Liver (tissue), 9 donors: ENCODE results near the gene MYRF. TPM values are rescaled to one million over a fixed set of nuclear protein-coding genes. Genes with fewer than 3 reads are reported as not detected.

ENCODE experiments used
- DNase-seq: peaks from one replicate; pipeline ENCODE4 v3.0.0-alpha.2; 2017; ENCODE audit warnings: low spot score
- H3K27ac ChIP-seq, 2 donors: one replicate each; pipeline ENCODE4 v1.7.0; 2013; ENCODE audit warnings: inconsistent platforms in 2 of 2, low read length in 2 of 2, control low read depth in 1 of 2, low read depth in 1 of 2, mild to moderate bottlenecking in 1 of 2
- H3K27me3 ChIP-seq, 4 donors: one replicate each; pipeline versions ENCODE4 v1.6.1 to v1.7.0; 2013; ENCODE audit warnings: low read length in 3 of 4, inconsistent platforms in 1 of 4, mild to moderate bottlenecking in 1 of 4, moderate library complexity in 1 of 4; ENCODE audit not compliant: control insufficient read depth in 4 of 4, insufficient read depth in 4 of 4
- H3K36me3 ChIP-seq, 4 donors: one replicate each; pipeline versions ENCODE4 v1.6.1 to v1.7.0; 2013; ENCODE audit warnings: low read length in 3 of 4, mild to moderate bottlenecking in 3 of 4, low read depth in 1 of 4, moderate library complexity in 1 of 4; ENCODE audit not compliant: control insufficient read depth in 4 of 4, insufficient read depth in 3 of 4
- H3K4me1 ChIP-seq, 4 donors: one replicate each; pipeline versions ENCODE4 v1.6.1 to v1.7.0; 2013; ENCODE audit warnings: low read length in 3 of 4, mild to moderate bottlenecking in 3 of 4, moderate library complexity in 1 of 4; ENCODE audit not compliant: control insufficient read depth in 4 of 4, insufficient read depth in 4 of 4
- H3K4me3 ChIP-seq, 3 donors: one replicate each; pipeline versions ENCODE4 v1.6.1 to v1.7.0; 2013; ENCODE audit warnings: low read length in 3 of 3, control low read depth in 1 of 3, low read depth in 1 of 3, mild to moderate bottlenecking in 1 of 3
- H3K9ac ChIP-seq, 2 donors: one replicate each; pipeline ENCODE4 v1.7.0; 2013; ENCODE audit warnings: low read length in 2 of 2, mild to moderate bottlenecking in 2 of 2, moderate library complexity in 2 of 2, control low read depth in 1 of 2, low read depth in 1 of 2
- H3K9me3 ChIP-seq, 4 donors: one replicate each; pipeline versions ENCODE4 v1.6.1 to v1.7.0; 2013; ENCODE audit warnings: low read length in 3 of 4; ENCODE audit not compliant: control insufficient read depth in 4 of 4
- EGR1 ChIP-seq, 2 donors: IDR thresholded peaks; 2 replicates each; pipeline ENCODE4 v1.6.1; 2016 to 2018; ENCODE audit warnings: antibody characterized with exemption in 2 of 2, low read depth in 2 of 2
- FOXA1 ChIP-seq: IDR thresholded peaks from 2 replicates; pipeline ENCODE4 v1.6.1; 2016; ENCODE audit warnings: antibody characterized with exemption
- FOXA2 ChIP-seq: IDR thresholded peaks from 2 replicates; pipeline ENCODE4 v1.6.1; 2016; ENCODE audit warnings: antibody characterized with exemption
- GABPA ChIP-seq, 2 donors: IDR thresholded peaks in 1 of 2; conservative IDR thresholded peaks in 1 of 2; 2 replicates each; pipeline ENCODE4 v1.6.1; 2016; ENCODE audit warnings: antibody characterized with exemption in 2 of 2, mild to moderate bottlenecking in 1 of 2, moderate library complexity in 1 of 2
- HNF4A ChIP-seq, 2 donors: conservative IDR thresholded peaks; 2 replicates each; pipeline ENCODE4 v1.6.1; 2016; ENCODE audit warnings: antibody characterized with exemption in 2 of 2, mild to moderate bottlenecking in 2 of 2
- JUND ChIP-seq, 2 donors: IDR thresholded peaks; 2 replicates each; pipeline ENCODE4 v1.6.1; 2016; ENCODE audit warnings: antibody characterized with exemption in 2 of 2
- NR2F2 ChIP-seq: IDR thresholded peaks from 2 replicates; pipeline ENCODE4 v1.6.1; 2016; ENCODE audit warnings: antibody characterized with exemption
- RAD21 ChIP-seq, 2 donors: IDR thresholded peaks; 2 replicates each; pipeline ENCODE4 v1.6.1; 2016; ENCODE audit warnings: antibody characterized with exemption in 2 of 2, mild to moderate bottlenecking in 2 of 2
- RXRA ChIP-seq, 2 donors: IDR thresholded peaks; 2 replicates each; pipeline ENCODE4 v1.6.1; 2017 to 2018; ENCODE audit warnings: antibody characterized with exemption in 2 of 2, mild to moderate bottlenecking in 1 of 2
- SP1 ChIP-seq: IDR thresholded peaks from 2 replicates; pipeline ENCODE4 v1.6.1; 2018; ENCODE audit warnings: antibody characterized with exemption, mild to moderate bottlenecking
- YY1 ChIP-seq: IDR thresholded peaks from 2 replicates; pipeline ENCODE4 v1.6.1; 2016; ENCODE audit warnings: antibody characterized with exemption, mild to moderate bottlenecking
- WGBS: extraction: QIAGEN DNeasy Blood & Tissue Kit; methylation state at CpG from one replicate; pipeline ENCODE4 v1.1.7; 2013; 5-methylcytosine and 5-hydroxymethylcytosine counted together
- polyA plus RNA-seq, 2 donors: library from polyadenylated mRNA; stranded (reverse) in 1 of 2; unstranded in 1 of 2; fragments of 200-250 nt in 1 of 2; fragments of >200 nt in 1 of 2; fragmentation: Nextera tagmentation in 1 of 2; extraction: Ambion mirVana in 1 of 2; gene quantifications; one replicate each; pipeline versions ENCODE4 v1.2.1 to v1.2.3, GENCODE V29; 2013 to 2015
- total RNA-seq, 2 donors: library from RNA; depleted of rRNA; stranded (reverse); fragments of >200 nt; gene quantifications; one replicate each; pipeline ENCODE4 v1.2.3, GENCODE V29; 2014
- TF ChIP-seq, protein P1 (sequence below): fragments of 150-350 bp; IDR thresholded peaks from 2 replicates; pipeline ENCODE4 v1.5.1; 2017; ENCODE audit warnings: improper control_type of control experiment, low read depth, low read length; ENCODE audit not compliant: missing input control
- TF ChIP-seq, protein P2 (sequence below): IDR thresholded peaks from 2 replicates; pipeline ENCODE4 v1.6.1; 2016; ENCODE audit warnings: antibody characterized with exemption
- TF ChIP-seq, protein P3 (sequence below): IDR thresholded peaks from 2 replicates; pipeline ENCODE4 v1.6.1; 2016; ENCODE audit warnings: antibody characterized with exemption
- TF ChIP-seq, protein P4 (sequence below): IDR thresholded peaks from 2 replicates; pipeline ENCODE4 v1.6.1; 2016; ENCODE audit warnings: antibody characterized with exemption, mild to moderate bottlenecking
- donor health status: healthy.
- donor health status: healthy.
- donor health status: healthy.
- donor health status: healthy.
- donor health status: healthy.

MYRF gene
- total and polyA plus RNA-seq, 4 donors: 3.5 to 6.5 (median 4.4) TPM

DNA sequence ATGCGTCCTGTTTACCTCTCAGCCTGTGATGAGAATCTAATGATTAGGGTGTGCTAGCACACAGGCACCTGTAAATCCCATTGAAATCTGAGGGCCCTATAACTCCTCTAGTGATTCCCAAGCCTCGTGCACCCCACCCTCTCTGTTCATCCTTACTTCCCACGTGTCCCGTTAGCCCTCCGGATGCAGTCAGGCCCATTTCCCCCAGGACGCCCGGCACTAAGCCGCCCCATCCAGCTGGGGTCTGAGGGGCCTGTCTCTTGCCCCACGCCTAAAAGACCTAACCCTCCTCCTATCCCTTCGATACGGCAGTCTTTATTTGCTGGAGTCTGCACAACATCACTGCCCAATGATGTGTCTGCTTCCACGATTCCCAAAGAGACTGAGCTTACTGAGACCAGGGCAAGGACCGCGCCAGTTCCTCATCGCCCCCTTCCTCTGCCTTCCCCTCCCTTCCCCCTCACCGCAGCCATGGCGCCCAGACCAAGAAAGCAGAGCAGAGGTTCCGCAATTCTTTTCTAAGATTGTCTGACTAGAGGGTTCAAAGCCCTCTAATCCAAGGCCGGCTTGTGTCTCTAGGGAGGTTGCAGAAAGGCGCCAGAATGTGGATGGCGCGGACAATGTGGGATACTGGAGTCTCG, 74.6 kb downstream of the MYRF start:
- Histone ChIP-seq H3K27ac (peak overlapping the region; percentile 83 to 88), H3K4me1 (peaks cover 10 to 51% (median 42%) of the 10 kb centered on the region in 4 donors)

DNA sequence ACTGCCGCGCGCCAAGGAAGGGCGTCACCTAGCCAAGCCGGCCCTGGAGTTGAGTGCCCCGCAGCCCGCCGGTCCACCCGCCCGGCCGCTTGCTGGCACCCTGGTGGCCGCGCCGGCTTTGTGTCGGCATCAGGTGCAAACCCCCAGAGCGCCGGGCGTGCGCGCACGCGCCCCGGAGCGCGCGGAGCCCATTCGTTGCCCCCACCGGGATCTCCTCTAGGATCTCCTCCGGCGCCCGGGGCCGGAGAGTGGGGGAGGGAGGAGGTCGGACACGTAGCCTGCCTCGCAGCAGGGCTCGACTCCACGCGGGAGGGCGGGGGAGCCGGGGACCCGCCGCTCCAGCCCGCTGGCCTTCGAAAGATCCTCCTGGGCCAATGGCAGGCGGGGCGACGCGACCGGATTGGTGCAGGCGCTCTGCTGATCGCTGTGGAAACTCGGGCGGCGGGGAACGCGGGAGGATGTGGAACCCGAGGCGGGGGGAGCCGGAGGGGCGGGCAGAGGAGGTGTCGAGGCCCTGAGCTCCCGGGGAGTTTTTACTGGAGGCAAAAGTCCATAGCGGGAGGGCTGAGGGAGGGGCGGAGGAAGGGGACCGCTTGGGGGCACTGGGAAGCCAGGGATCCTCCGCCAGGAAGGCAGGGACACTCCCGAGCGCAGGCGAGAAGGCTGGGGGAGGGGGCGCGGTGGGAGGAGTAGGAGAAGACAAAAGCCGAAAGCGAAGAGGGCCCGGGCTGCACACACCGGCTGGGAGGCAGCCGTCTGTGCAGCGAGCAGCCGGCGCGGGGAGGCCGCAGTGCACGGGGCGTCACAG, 75.3 kb downstream of the MYRF start, which contains the start of gene FADS2:
Gene FADS2 (plus strand): TSS at position 730 of the 808 bp plus-strand sequence. CDS start 91 bp downstream, outside the sequence.
- TF ChIP-seq FOXA2 (no peak), GABPA (IDR thresholded peaks at IDR 0.05 in 1 of 2, conservative IDR thresholded peaks at IDR 0.05 in 1 of 2) (peak in 1 of 2 donors; percentile 76), HNF4A (conservative IDR thresholded peaks at IDR 0.05) (peak in 1 of 2 donors; percentile 72), RAD21 (IDR thresholded peaks at IDR 0.05) (peak in 1 of 2 donors; percentile 18), SP1 (peak; percentile 39), EGR1 (IDR thresholded peaks at IDR 0.05; ENCODE audit: low read depth in 2 of 2) (no peak), FOXA1 (no peak), RXRA (IDR thresholded peaks at IDR 0.05) (peak; percentile 4 to 51), JUND (IDR thresholded peaks at IDR 0.05) (no peak), YY1 (peak; percentile 64)
- TF ChIP-seq, protein P1, sequence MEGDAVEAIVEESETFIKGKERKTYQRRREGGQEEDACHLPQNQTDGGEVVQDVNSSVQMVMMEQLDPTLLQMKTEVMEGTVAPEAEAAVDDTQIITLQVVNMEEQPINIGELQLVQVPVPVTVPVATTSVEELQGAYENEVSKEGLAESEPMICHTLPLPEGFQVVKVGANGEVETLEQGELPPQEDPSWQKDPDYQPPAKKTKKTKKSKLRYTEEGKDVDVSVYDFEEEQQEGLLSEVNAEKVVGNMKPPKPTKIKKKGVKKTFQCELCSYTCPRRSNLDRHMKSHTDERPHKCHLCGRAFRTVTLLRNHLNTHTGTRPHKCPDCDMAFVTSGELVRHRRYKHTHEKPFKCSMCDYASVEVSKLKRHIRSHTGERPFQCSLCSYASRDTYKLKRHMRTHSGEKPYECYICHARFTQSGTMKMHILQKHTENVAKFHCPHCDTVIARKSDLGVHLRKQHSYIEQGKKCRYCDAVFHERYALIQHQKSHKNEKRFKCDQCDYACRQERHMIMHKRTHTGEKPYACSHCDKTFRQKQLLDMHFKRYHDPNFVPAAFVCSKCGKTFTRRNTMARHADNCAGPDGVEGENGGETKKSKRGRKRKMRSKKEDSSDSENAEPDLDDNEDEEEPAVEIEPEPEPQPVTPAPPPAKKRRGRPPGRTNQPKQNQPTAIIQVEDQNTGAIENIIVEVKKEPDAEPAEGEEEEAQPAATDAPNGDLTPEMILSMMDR: no peak
- TF ChIP-seq, protein P2, sequence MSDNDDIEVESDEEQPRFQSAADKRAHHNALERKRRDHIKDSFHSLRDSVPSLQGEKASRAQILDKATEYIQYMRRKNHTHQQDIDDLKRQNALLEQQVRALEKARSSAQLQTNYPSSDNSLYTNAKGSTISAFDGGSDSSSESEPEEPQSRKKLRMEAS: peak; percentile 29
- TF ChIP-seq, protein P3, sequence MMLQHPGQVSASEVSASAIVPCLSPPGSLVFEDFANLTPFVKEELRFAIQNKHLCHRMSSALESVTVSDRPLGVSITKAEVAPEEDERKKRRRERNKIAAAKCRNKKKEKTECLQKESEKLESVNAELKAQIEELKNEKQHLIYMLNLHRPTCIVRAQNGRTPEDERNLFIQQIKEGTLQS: no peak
- TF ChIP-seq, protein P4, sequence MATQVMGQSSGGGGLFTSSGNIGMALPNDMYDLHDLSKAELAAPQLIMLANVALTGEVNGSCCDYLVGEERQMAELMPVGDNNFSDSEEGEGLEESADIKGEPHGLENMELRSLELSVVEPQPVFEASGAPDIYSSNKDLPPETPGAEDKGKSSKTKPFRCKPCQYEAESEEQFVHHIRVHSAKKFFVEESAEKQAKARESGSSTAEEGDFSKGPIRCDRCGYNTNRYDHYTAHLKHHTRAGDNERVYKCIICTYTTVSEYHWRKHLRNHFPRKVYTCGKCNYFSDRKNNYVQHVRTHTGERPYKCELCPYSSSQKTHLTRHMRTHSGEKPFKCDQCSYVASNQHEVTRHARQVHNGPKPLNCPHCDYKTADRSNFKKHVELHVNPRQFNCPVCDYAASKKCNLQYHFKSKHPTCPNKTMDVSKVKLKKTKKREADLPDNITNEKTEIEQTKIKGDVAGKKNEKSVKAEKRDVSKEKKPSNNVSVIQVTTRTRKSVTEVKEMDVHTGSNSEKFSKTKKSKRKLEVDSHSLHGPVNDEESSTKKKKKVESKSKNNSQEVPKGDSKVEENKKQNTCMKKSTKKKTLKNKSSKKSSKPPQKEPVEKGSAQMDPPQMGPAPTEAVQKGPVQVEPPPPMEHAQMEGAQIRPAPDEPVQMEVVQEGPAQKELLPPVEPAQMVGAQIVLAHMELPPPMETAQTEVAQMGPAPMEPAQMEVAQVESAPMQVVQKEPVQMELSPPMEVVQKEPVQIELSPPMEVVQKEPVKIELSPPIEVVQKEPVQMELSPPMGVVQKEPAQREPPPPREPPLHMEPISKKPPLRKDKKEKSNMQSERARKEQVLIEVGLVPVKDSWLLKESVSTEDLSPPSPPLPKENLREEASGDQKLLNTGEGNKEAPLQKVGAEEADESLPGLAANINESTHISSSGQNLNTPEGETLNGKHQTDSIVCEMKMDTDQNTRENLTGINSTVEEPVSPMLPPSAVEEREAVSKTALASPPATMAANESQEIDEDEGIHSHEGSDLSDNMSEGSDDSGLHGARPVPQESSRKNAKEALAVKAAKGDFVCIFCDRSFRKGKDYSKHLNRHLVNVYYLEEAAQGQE: peak; percentile 53
- Histone ChIP-seq H3K4me1 (peaks cover 10 to 57% (median 49%) of the 10 kb centered on the region in 4 donors), H3K9me3 (no peaks in the 10 kb centered on the region), H3K27ac (peak within 1 kb of the TSS; percentile 83 to 88), H3K4me3 (peak within 1 kb of the TSS; percentile 67 to 75 (median 70)), H3K36me3 (no peaks in the 10 kb centered on the region), H3K27me3 (no peaks in the 10 kb centered on the region), H3K9ac (peak within 1 kb of the TSS in 1 of 2 donors; percentile 48)
- DNase-seq: peak; percentile 89
- WGBS: under 1% methylated on average over 83 of the region's 83 CpGs

More for the DNA sequence above, 74.6 kb downstream of the MYRF start:
- Histone ChIP-seq H3K27me3 (no peaks in the 10 kb centered on the region), H3K9me3 (no peaks in the 10 kb centered on the region), H3K9ac (peak overlapping the region in 1 of 2 donors; percentile 32), H3K36me3 (no peaks in the 10 kb centered on the region), H3K4me3 (peak overlapping the region in 2 of 3 donors; percentile 70 to 75)
- 33% methylated on average over 23 of the region's 23 CpGs for WGBS
- no peak for DNase-seq
- TF ChIP-seq YY1 (peak; percentile 3), NR2F2 (no peak)
